ENCODE measurements around the gene CENPV. TPM values are rescaled to one million over a fixed set of nuclear protein-coding genes. Genes with fewer than 3 reads are reported as not detected.

CENPV gene
- total and polyA plus RNA-seq, 2 donors from 2014 or later, result 9.0 to 42.3 TPM

DNA sequence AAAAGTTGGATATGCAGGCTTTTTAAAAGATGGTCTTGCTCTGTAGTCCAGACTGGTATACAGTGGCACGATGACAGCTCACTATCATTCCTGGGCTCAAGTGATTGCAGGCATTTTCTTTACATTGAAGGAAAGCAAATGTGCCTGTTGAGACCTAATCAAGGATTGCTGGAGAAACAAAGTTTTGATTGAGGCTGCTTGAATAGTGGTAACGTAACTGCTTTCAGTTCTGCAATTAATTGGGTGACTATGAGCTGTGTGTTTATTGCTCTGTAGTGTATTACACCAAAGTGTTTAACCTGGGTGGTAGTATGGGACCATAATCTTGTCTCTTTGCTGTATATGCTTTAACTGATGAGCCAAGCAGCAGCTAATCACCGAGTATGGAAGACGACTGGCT lies 29.9 kb upstream of the CENPV start:
- DNase-seq (no peak), FAIRE-seq (no peak)
- Histone ChIP-seq H3K36me3 (ENCODE audit: control insufficient read depth in 2 of 3, insufficient read depth in 3 of 3, low read length in 3 of 3) (peaks cover 4 to 12% (median 5%) of the 10 kb centered on the region in 3 donors), H3K9ac (ENCODE audit: low read length in 3 of 3) (peak overlapping the region in 2 of 3 donors; percentile 34 to 46), H3K27me3 (ENCODE audit: control insufficient read depth, insufficient read depth, low read length) (no peaks in the 10 kb centered on the region), H3K4me3 (ENCODE audit: low read length in 3 of 3) (peak overlapping the region in 2 of 3 donors; percentile 66 to 96), H3K4me1 (ENCODE audit: control insufficient read depth in 2 of 3, insufficient read depth in 2 of 3, low read depth in 1 of 3, low read length in 3 of 3) (peaks cover 0 to 21% (median 16%) of the 10 kb centered on the region in 3 donors), H3K27ac (ENCODE audit: low read depth in 2 of 2, low read length in 2 of 2) (no peak overlapping the region), H3K9me3 (ENCODE audit: control insufficient read depth in 2 of 3, insufficient read depth in 1 of 3, low read length in 3 of 3) (no peaks in the 10 kb centered on the region)
- intact Hi-C loops (cut with DNase I), result no loop called here
- TF ChIP-seq, protein P1, sequence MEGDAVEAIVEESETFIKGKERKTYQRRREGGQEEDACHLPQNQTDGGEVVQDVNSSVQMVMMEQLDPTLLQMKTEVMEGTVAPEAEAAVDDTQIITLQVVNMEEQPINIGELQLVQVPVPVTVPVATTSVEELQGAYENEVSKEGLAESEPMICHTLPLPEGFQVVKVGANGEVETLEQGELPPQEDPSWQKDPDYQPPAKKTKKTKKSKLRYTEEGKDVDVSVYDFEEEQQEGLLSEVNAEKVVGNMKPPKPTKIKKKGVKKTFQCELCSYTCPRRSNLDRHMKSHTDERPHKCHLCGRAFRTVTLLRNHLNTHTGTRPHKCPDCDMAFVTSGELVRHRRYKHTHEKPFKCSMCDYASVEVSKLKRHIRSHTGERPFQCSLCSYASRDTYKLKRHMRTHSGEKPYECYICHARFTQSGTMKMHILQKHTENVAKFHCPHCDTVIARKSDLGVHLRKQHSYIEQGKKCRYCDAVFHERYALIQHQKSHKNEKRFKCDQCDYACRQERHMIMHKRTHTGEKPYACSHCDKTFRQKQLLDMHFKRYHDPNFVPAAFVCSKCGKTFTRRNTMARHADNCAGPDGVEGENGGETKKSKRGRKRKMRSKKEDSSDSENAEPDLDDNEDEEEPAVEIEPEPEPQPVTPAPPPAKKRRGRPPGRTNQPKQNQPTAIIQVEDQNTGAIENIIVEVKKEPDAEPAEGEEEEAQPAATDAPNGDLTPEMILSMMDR (IDR thresholded peaks at IDR 0.05; ENCODE audit: borderline replicate concordance, extremely low read depth, insufficient read depth), result no peak

DNA sequence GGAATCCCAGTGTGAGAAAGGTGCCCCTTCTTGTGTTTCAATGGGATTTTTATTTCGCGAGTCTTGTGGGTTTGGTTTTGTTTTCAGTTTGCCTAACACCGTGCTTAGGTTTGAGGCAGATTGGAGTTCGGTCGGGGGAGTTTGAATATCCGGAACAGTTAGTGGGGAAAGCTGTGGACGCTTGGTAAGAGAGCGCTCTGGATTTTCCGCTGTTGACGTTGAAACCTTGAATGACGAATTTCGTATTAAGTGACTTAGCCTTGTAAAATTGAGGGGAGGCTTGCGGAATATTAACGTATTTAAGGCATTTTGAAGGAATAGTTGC lies 28.2 kb upstream of the CENPV start:
- Histone ChIP-seq H3K27ac (ENCODE audit: low read depth in 2 of 2, low read length in 2 of 2) (peak overlapping the region; percentile 98 to 100), H3K36me3 (ENCODE audit: control insufficient read depth in 2 of 3, insufficient read depth in 3 of 3, low read length in 3 of 3) (peaks cover 4 to 12% (median 5%) of the 10 kb centered on the region in 3 donors), H3K9ac (ENCODE audit: low read length in 3 of 3) (peak overlapping the region; percentile 80 to 100 (median 95)), H3K9me3 (ENCODE audit: control insufficient read depth in 2 of 3, insufficient read depth in 1 of 3, low read length in 3 of 3) (no peaks in the 10 kb centered on the region), H3K27me3 (ENCODE audit: control insufficient read depth, insufficient read depth, low read length) (no peaks in the 10 kb centered on the region), H3K4me1 (ENCODE audit: control insufficient read depth in 2 of 3, insufficient read depth in 2 of 3, low read depth in 1 of 3, low read length in 3 of 3) (peaks cover 0 to 21% (median 16%) of the 10 kb centered on the region in 3 donors), H3K4me3 (ENCODE audit: low read length in 3 of 3) (peak overlapping the region; percentile 96 to 98 (median 96))
- DNase-seq (no peak), FAIRE-seq (no peak)
- intact Hi-C loops (cut with DNase I), result no loop called here
- TF ChIP-seq, protein P1 (IDR thresholded peaks at IDR 0.05; ENCODE audit: borderline replicate concordance, extremely low read depth, insufficient read depth), result no peak

DNA sequence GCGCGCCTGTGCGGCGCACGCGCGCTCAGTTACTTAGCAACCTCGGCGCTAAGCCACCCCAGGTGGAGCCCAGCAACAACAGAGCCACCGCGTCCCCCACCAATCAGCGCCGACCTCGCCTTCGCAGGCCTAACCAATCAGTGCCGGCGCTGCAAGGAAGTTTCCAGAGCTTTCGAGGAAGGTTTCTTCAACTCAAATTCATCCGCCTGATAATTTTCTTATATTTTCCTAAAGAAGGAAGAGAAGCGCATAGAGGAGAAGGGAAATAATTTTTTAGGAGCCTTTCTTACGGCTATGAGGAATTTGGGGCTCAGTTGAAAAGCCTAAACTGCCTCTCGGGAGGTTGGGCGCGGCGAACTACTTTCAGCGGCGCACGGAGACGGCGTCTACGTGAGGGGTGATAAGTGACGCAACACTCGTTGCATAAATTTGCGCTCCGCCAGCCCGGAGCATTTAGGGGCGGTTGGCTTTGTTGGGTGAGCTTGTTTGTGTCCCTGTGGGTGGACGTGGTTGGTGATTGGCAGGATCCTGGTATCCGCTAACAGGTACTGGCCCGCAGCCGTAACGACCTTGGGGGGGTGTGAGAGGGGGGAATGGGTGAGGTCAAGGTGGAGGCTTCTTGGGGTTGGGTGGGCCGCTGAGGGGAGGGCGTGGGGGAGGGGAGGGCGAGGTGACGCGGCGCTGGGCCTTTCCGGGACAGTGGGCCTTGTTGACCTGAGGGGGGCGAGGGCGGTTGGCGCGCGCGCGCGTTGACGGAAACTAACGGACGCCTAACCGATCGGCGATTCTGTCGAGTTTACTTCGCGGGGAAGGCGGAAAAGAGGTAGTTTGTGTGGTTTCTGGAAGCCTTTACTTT lies 27.6 kb upstream of the CENPV start, which contains the start of gene UBB:
Gene UBB (plus strand): TSS at position 452 of the 856 bp plus-strand sequence. CDS start 817 bp downstream, outside the sequence.
- FAIRE-seq, result peak; percentile 90

More for the DNA sequence above, 27.6 kb upstream of the CENPV start, which contains the start of gene UBB:
- no peaks in the 10 kb centered on the region for H3K27me3 ChIP-seq (ENCODE audit: control insufficient read depth, insufficient read depth, low read length)
- H3K9me3 ChIP-seq (ENCODE audit: control insufficient read depth in 2 of 3, insufficient read depth in 1 of 3, low read length in 3 of 3), result no peaks in the 10 kb centered on the region
- TF ChIP-seq, protein P1 (IDR thresholded peaks at IDR 0.05; ENCODE audit: borderline replicate concordance, extremely low read depth, insufficient read depth), result no peak
- peak within 1 kb of the TSS; percentile 80 to 100 (median 95) for H3K9ac ChIP-seq (ENCODE audit: low read length in 3 of 3)
- intact Hi-C loops (cut with DNase I), result no loop called here
- H3K36me3 ChIP-seq (ENCODE audit: control insufficient read depth in 2 of 3, insufficient read depth in 3 of 3, low read length in 3 of 3), result peaks cover 4 to 12% (median 5%) of the 10 kb centered on the region in 3 donors
- peak within 1 kb of the TSS; percentile 96 to 98 (median 96) for H3K4me3 ChIP-seq (ENCODE audit: low read length in 3 of 3)
- DNase-seq, result peak; percentile 99
- peak within 1 kb of the TSS; percentile 98 to 100 for H3K27ac ChIP-seq (ENCODE audit: low read depth in 2 of 2, low read length in 2 of 2)
- peaks cover 0 to 21% (median 16%) of the 10 kb centered on the region in 3 donors for H3K4me1 ChIP-seq (ENCODE audit: control insufficient read depth in 2 of 3, insufficient read depth in 2 of 3, low read depth in 1 of 3, low read length in 3 of 3)

Data from kidney (tissue), 14 donors.